ENCODE results near the gene MPND. TPM values are rescaled to one million over a fixed set of nuclear protein-coding genes. Genes with fewer than 3 reads are reported as not detected.

The MPND gene
- total RNA-seq, 6 donors from 2014 or later = 7.7 to 37.1 (median 15.6) TPM

DNA sequence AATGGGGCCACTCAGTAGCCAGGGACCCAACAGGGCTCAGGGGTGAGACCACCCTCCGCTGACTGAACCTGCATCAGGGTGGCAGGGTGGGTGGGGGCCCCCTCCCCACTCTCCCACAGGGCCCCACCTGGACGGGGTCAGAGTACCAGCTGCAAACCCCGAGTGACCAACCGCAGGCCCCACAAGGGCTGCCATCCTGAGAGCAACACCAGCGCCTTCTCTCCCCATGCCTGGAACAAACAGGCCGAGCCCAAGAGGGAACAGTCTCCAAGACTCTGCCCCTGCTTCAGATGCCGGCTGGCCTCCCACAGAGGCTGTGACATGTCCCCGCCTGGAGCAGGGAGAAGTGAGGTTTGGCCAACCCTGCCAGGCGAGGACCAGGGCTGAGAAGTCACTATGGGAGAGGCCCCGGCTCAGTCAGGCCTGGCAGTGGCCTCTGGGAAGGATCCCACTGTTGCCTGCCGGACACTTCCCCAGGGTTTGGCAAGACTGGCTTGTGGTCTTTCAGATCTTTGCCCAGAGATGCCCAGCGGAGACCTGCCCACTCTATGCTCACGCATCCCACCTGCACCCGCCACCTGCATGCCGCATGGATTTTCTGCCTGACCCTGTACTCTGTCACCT, 27.2 kb downstream of the MPND start:
- 82% methylated on average over 13 of the region's 15 CpGs; no CpG with 5 or more reads in 1 of the 2 donors for WGBS, 2 donors
- ATAC-seq (ENCODE audit: low FRiP score in 2 of 2) = no peak
- H3K9me3 ChIP-seq = no peaks in the 10 kb centered on the region
- TF ChIP-seq EP300 (IDR thresholded peaks at IDR 0.05) (no peak), POLR2A (IDR thresholded peaks at IDR 0.05) (no peak), POLR2AphosphoS5 (IDR thresholded peaks at IDR 0.05) (no peak)
- TF ChIP-seq, protein P1, sequence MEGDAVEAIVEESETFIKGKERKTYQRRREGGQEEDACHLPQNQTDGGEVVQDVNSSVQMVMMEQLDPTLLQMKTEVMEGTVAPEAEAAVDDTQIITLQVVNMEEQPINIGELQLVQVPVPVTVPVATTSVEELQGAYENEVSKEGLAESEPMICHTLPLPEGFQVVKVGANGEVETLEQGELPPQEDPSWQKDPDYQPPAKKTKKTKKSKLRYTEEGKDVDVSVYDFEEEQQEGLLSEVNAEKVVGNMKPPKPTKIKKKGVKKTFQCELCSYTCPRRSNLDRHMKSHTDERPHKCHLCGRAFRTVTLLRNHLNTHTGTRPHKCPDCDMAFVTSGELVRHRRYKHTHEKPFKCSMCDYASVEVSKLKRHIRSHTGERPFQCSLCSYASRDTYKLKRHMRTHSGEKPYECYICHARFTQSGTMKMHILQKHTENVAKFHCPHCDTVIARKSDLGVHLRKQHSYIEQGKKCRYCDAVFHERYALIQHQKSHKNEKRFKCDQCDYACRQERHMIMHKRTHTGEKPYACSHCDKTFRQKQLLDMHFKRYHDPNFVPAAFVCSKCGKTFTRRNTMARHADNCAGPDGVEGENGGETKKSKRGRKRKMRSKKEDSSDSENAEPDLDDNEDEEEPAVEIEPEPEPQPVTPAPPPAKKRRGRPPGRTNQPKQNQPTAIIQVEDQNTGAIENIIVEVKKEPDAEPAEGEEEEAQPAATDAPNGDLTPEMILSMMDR (IDR thresholded peaks at IDR 0.05) = no peak
- no peak overlapping the region for H3K4me3 ChIP-seq
- peaks cover 64 to 77% (median 72%) of the 10 kb centered on the region in 4 donors for H3K4me1 ChIP-seq
- H3K27ac ChIP-seq = peak overlapping the region in 3 of 4 donors; percentile 79 to 87 (median 81)
- no peaks in the 10 kb centered on the region for H3K27me3 ChIP-seq
- peak in 1 of 2 donors; percentile 52 for DNase-seq
- H3K36me3 ChIP-seq = peaks cover 5 to 27% (median 9%) of the 10 kb centered on the region in 4 donors

DNA sequence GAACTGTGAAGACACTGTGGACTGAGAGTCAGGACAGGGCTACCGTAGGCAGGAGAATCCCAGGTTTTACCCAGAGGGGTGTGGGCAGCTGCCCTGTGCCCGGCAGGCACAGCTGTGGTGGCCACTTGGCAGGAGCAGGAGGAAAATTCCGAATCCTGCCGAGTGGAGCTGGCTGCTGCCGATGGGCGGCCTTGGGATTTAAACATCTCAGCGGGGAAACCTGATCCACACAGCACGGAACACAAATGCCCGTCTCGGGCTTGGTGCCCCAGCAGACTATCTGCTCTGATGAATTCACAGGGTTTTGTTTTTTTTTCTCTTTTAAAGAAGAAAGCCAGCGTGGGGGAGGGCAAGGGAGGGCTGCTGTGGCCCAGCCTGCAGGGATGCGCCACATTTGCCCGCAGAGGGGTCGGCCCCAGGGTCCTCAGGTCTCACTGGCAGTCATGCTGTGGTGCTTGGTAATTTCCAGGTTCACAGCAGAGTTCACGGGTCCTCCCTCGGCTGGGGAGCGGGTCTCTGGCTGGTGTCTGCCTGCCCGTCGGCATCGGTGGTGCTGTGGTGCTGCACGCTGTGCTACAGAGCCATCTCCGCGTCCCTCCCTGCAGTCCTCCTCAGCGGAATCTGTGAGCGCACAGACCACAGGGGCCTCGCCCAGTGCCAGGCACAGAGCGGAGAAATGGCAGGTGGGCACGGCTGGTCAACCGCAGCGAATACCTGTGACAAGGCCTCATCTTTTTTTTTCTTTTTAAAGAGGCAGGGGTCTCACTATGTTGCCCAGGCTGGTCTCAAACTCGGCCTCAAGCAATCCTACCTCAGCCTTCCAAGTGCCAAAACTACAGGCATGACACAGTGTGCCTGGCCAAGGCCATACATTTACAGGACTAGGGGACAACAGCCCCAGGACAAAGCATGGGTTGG, 28.1 kb downstream of the MPND start:
- H3K36me3 ChIP-seq = peaks cover 0 to 18% (median under 1%) of the 10 kb centered on the region in 4 donors
- peak overlapping the region in 3 of 4 donors; percentile 79 to 87 (median 85) for H3K27ac ChIP-seq
- WGBS, 2 donors = 87 to 91% methylated on average over 26 to 28 of the region's 31 CpGs
- ATAC-seq (ENCODE audit: low FRiP score in 2 of 2) (no peak), DNase-seq (peak in 1 of 2 donors; percentile 65)
- H3K27me3 ChIP-seq = no peaks in the 10 kb centered on the region
- no peaks in the 10 kb centered on the region for H3K9me3 ChIP-seq
- TF ChIP-seq EP300 (IDR thresholded peaks at IDR 0.05) (no peak), POLR2AphosphoS5 (IDR thresholded peaks at IDR 0.05) (no peak), POLR2A (IDR thresholded peaks at IDR 0.05) (no peak)
- TF ChIP-seq, protein P1 (IDR thresholded peaks at IDR 0.05) = no peak
- peaks cover 72 to 86% (median 82%) of the 10 kb centered on the region in 4 donors for H3K4me1 ChIP-seq
- no peak overlapping the region for H3K4me3 ChIP-seq

DNA sequence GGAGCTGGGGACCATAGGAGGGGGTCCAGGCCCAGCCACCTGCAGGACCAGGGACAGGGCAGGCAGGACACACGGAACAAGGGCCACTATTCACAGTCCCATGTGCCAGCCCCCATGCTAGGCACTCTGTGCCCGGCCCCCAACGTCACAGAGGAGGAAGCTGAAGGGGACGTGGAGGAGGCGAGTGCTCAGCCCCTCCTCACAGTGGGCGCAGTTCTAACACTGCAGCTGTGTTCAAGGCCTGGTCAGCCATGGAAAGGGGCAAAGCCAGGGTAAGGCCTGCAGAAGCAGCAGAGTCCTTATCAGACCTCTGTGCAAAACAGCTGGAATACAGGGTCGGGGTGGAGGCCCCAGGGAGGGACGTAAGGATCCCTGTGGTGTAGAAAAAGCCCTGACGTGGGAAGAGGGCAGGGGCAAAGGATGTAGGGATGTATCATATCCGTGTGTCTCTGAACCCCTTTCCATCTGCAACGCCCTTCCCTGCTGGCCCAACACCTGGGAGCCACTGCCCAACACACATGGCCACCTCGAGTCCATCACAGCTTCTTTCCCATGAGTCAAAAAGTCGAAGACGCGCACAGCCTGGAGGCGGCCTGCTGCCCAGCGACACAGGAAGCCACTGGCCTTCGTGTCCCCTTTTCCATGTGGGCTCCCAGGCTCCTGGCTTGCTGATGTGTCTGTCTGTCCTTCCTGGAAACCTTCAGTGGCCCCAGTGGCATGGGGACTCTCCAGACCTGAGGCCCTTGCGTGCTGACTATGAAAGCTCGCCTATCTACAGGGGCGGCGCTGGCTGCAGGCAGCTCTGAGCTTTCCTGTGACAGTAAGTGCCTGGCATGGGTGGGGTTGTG, 29.0 kb downstream of the MPND start:
- Histone ChIP-seq H3K4me1 (peaks cover 79 to 95% (median 91%) of the 10 kb centered on the region in 4 donors), H3K27me3 (no peaks in the 10 kb centered on the region), H3K4me3 (no peak overlapping the region), H3K36me3 (peaks cover 0 to 11% (median 0%) of the 10 kb centered on the region in 4 donors), H3K9me3 (no peaks in the 10 kb centered on the region), H3K27ac (peak overlapping the region in 3 of 4 donors; percentile 85)
- peak in 1 of 2 donors; percentile 42 for DNase-seq
- WGBS, 2 donors = 87 to 94% methylated on average over 17 to 20 of the region's 22 CpGs
- TF ChIP-seq POLR2A (IDR thresholded peaks at IDR 0.05) = no peak
- no peak for TF ChIP-seq EP300 (IDR thresholded peaks at IDR 0.05)
- TF ChIP-seq, protein P1 (IDR thresholded peaks at IDR 0.05) = no peak
- TF ChIP-seq POLR2AphosphoS5 (IDR thresholded peaks at IDR 0.05) = no peak
- ATAC-seq (ENCODE audit: low FRiP score in 2 of 2) = no peak

DNA sequence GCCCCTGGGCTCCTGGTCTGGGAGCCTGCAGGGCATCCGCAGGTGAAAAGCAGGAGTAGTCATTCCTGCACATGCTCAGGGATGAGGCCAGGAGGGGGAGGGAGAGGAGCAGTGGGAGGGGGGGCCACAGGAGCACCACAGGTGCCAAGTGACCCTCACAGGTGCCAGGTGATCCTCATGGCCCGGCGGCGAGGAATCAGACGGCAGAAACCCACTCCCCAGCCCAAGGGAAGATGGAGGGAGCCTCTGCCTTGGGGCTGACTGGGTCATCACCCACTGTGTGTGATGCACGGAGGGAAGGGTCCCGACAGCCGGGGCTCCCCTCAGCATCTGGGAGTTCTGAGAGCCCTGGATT, 29.6 kb downstream of the MPND start:
- peak in 1 of 2 donors; percentile 45 for DNase-seq
- peak overlapping the region; percentile 78 to 85 (median 85) for H3K27ac ChIP-seq
- ATAC-seq (ENCODE audit: low FRiP score in 2 of 2) = no peak
- H3K27me3 ChIP-seq = no peaks in the 10 kb centered on the region
- peaks cover 81 to 95% (median 92%) of the 10 kb centered on the region in 4 donors for H3K4me1 ChIP-seq
- TF ChIP-seq EP300 (IDR thresholded peaks at IDR 0.05) (no peak), POLR2A (IDR thresholded peaks at IDR 0.05) (no peak), POLR2AphosphoS5 (IDR thresholded peaks at IDR 0.05) (no peak)
- TF ChIP-seq, protein P1 (IDR thresholded peaks at IDR 0.05) = no peak
- no peak overlapping the region for H3K4me3 ChIP-seq
- WGBS, 2 donors = 82 to 96% methylated on average over 5 to 8 of the region's 8 CpGs
- no peaks in the 10 kb centered on the region for H3K9me3 ChIP-seq
- peaks cover 0 to 7% (median 0%) of the 10 kb centered on the region in 4 donors for H3K36me3 ChIP-seq
